GM21717 (cell line): ENCODE results near the gene ENDOD1.
"Not testable (repeated sequence)": the region's sequence is repeated elsewhere in the genome, so short reads cannot be mapped to it uniquely, and the experiment has no call there.

Source experiments
- ATAC-seq: cut with Tn5 transposase; IDR thresholded peaks from one replicate; pipeline ENCODE4 v1.9.1; 2021; ENCODE audit warnings: mild to moderate bottlenecking, moderate library complexity; ENCODE audit not compliant: unreplicated experiment

The ENDOD1 gene, protein sequence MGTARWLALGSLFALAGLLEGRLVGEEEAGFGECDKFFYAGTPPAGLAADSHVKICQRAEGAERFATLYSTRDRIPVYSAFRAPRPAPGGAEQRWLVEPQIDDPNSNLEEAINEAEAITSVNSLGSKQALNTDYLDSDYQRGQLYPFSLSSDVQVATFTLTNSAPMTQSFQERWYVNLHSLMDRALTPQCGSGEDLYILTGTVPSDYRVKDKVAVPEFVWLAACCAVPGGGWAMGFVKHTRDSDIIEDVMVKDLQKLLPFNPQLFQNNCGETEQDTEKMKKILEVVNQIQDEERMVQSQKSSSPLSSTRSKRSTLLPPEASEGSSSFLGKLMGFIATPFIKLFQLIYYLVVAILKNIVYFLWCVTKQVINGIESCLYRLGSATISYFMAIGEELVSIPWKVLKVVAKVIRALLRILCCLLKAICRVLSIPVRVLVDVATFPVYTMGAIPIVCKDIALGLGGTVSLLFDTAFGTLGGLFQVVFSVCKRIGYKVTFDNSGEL

DNA sequence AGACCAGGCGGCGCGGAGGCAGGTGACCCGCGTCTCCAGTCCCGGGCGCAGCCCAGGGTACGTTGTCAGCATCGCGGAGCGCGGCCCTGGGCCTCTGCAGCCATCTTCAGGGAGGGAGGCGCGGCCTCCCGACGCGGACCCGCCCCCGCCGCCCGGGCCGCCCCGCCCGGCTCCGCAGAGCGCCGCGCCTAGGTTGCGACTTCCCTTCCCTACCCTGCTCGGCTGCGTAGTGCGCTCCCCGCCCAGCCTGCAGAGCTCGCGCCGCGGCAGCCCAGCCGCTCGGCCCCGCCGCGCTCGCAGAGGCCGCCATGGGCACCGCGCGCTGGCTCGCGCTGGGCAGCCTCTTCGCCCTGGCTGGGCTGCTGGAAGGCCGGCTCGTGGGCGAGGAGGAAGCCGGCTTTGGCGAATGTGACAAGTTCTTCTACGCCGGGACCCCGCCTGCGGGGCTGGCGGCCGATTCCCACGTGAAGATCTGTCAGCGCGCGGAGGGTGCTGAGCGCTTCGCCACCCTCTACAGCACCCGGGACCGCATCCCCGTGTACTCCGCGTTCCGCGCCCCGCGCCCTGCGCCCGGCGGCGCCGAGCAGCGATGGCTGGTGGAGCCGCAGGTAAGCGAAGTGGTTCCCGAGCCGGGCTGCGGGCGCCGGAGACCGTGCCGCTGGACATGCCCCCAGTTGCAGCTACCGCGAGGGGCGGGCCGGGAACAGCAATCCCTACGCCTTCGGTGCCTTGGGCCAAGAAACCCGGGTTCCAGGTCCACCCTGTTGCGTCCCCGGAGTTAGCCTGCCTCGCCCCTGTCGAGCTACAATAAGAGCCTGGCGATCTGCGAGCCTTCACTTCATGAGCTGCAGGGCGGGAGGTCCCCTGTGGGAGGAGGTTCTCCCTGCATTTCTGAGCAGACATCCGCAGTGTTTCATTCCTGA, at the start of gene ENDOD1:
TSS of gene ENDOD1 (plus strand) at position 227 of the 923 bp plus-strand sequence. CDS start at position 309, 82 bp downstream.
- ATAC-seq = peak; percentile 89

DNA sequence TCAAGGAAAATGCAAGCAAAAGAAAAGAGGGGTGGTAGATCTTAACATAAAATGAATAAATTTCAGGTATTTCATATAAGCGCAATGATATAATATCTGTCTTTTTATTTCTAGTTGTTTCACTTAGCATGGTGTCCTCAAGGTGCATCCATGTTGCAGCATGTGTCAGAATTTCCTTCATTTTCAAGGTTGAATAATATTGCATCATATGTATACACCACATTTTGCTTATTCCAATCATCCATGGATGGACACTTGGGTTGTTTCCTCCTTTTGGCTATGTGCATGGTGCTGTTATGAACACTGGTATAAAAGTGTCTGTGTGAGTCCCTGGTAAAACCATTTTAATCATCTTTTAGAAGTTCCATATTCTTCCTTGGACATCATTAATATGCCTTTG, 47.4 kb upstream of the ENDOD1 start:
- ATAC-seq = no peak

DNA sequence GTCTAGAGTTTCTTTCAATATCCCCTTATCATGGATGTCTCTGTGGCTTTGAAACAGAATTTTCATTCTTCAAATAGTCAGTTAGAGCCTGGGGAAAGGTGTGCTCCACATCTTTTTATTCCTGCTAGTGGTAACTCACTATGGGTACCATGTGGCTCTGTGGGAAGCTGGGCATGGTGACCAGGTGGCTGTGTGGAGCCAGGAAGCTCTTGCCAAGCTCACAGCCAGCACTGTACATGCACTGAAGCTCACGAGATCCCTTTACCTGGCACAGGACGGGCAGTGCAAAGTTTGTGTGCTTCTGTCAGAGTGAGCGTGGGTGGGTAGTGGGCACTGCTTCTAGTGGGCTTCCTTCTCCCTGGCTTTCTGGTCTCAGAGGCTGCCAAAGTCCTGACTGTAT, 46.7 kb upstream of the ENDOD1 start:
- no peak for ATAC-seq

DNA sequence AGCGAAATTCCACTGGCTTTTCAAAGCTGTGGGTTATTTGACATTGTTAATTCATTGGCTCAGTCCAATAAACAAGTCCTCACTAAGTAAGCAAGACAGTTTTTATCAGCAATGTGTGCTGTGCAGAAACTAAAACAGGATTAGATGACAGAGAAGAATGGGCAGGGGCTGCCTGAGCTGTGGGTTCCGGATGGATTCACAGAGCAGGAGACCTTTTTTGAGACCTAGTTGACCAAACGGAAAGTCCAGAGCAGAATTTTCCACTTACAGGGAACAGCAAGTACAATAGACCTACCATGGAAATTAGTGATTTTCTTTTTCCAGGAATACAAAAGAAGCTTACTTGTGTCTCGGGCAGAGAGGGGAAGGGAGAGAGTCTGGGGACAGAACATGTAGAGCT, 45.6 kb upstream of the ENDOD1 start:
- ATAC-seq = no peak

DNA sequence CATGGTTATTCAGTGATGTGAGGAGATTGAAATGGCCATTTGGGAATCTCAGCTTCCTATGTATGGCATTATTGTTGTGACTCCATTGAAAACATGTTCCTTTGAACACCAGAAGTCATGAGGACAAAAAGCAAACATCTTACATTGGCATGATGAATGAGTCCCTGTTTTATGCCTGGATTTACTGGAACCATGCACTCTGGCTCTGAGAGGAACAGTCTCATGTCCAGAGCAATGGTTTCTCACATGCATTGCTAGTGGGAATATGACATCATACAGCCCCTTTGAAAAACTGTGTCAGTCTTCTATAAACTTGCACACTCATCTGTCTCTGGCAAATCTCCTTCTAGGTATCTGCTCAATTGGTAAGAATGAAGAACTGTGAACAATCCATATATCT, 43.8 kb upstream of the ENDOD1 start:
- ATAC-seq = no peak

DNA sequence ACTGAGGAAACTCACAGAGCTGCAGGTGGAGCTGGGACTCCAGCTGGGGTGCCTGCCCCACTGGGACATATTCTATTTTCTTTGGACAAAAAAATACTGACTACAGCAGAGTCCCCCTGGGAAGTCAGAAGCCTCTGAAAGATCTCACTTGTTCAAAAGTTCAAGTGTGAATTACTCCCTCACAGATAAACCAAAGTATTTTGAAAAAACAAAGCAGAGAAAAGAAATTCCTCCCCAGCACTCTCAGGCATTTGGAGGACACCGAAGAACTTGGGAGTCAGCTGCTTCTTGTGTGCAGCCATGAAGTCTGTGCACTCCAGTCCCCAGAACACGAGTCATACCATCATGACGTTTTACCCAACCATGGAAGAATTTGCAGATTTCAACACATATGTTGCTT, 40.5 kb upstream of the ENDOD1 start, which contains the start of gene KDM4F:
TSS of gene KDM4F (plus strand) at position 301 of the 400 bp plus-strand sequence.
- not testable (repeated sequence) for ATAC-seq

DNA sequence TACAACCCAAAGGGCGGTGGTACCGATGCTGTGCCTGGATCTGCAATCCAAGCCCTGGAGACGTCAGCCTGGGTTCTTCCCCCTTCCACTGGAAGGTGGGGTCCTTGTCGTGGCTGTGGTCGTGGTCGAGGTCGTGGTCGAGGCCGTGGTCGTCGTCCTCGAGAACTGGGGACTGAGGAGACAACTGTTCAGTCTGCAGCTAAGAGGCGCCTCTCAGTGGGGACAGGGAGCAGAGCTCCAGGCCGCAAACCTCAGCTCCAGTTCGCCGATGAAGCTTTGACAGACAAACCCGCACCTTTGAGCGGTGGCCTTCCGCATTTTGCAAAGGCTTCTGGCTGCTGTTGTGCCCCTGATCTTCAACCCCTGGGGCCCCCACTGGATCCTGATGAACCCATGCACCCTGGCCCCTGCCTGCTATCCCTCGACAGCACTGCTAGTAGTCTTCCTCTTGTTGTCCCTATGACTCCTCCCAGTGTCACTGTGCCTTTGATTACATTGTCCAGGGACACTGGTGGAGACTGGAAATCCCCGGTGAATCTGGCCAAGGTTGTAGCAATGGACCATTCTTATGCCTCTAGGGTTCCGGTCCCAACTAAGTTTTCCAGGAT, 38.9 kb upstream of the ENDOD1 start:
- no peak for ATAC-seq

DNA sequence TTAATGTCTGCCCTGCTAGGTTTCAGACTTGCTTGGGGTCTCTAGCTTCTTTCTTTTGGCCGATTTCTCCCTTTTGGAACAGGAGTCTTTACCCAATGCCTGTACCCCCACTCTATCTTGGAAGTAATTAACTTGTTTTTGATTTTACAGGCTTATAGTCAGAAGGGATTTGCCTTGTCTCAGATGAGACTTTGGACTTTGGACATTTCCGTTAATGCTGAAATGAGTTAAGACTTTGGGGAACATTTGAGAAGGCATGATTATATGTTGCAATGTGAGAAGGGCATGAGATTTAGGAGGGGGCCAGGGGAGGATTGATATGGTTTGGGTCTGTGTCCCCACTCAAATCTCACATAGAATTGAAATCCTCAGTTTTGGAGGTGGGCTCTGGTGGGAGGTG, 35.3 kb upstream of the ENDOD1 start:
- ATAC-seq = no peak

DNA sequence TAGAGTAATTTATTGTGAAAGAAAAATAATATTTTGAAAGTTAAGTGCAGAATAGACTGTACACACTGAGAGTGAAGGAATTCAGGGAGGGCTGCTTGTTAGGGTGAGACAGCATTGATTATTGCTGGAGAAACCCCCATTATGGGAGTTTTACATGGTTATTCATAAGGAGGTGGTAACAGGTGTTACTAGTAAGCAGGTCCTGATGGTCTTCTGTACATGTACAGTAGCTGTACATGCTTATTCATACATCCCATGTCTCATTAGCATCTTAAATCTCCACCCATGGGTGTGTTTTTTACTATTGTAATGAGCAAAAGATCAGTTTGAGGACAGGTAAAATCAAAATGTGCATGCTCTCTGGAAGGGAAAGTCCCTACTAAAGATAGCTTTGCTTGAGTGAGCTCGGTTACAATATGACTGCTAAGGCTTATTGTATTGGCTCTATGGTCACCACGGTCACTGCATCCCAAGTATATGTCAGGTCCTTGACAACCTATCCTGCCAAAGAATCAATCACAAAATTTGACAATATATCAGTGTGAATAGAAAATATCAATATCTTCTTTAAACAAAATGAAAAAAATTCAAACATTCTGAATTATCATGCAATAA, 34.3 kb upstream of the ENDOD1 start:
- ATAC-seq = peak; percentile 95

DNA sequence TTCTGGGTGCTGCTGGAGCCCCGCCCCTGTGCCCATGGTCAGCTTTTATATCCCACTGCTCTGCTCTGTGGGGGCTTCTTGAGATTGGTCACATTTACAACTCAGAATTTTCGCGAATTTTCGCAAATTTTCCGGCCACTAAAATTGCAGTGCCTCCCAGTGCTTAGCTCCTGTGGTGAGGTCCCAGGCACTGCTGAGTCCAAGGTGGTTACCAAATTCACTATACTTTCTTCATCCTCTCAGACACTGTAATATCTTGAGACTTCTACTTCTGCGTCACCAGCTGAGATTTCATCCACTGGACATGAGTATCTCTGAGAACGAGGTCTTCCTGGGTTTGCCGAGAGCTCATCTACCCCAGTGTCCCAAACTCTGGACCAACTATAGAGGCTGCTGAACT, 31.7 kb upstream of the ENDOD1 start:
- no peak for ATAC-seq

DNA sequence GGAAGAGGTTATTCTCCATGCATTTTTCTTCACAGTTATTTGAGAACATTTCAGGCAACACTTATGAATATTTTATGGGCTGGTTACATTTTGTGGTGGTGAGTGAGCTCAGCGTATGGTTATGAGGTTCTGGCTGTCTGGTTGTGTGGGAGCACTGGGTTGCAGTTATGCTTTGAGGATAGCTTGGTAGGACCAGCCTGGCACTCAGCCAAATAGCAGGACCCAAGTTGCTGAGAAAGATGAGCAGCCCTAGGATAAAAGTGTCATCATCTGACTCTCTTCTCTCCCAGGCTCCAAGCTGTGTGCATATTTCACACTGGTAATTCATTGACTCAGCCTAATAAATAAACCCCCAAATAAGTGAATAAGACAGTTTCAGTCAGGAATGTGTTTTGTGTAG, 31.0 kb upstream of the ENDOD1 start:
- no peak for ATAC-seq

DNA sequence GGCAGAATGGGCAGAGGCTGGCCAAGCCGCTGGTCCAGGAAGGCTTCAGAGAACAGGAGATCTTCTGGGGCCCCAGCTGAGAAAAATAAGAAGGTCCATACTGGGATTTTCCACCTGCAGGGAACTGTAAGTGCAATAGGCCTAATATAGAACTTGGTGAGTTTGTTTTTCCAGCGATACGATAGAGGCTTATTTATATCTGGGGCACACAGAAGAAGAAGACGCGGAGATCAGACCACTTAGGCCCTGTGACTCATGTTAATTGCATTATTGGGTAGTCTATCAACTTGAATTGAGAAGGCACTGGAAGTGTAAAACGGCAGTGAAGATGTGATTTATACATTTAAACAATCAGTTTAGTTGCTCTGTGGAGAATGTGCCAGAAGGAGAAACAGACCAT, 30.6 kb upstream of the ENDOD1 start:
- ATAC-seq = no peak

DNA sequence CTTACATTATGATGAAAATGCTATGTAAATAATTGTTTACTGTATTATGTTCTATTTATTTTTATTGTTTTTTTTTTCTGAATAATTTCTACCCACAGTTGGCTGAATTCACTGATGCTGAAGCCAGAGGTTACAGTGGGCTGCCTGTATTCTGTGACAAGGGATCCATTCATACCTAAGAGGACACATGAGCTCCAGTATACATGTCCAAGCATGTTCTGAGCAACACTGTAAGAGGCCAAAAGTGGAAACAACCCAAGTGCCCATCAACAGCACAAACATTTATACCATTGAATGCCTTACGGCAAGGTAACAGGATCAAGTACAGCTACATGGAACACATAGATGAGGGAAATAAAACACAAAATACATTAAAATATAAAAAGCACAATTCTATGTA, 24.3 kb upstream of the ENDOD1 start:
- no peak for ATAC-seq

DNA sequence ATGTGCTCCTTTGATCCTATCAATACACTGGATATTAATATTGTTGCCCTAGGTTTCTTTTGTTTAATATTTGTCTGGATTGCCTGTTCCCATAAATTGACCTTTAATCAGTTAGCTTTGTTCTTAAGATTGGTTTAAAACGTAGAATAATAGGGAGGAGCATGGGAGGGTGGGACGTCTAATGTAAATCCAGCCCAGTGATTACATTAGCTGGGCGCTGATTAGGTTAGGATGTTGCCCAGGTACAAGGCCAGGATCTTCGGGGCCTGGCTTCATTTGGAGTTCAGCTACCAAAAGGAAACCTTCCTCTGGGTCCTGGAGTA, 23.0 kb upstream of the ENDOD1 start, which contains the start of gene SRSF8:
TSS of gene SRSF8 (plus strand) at position 204 of the 323 bp plus-strand sequence. CDS start 308 bp downstream, outside the sequence.
- ATAC-seq = peak; percentile 42

DNA sequence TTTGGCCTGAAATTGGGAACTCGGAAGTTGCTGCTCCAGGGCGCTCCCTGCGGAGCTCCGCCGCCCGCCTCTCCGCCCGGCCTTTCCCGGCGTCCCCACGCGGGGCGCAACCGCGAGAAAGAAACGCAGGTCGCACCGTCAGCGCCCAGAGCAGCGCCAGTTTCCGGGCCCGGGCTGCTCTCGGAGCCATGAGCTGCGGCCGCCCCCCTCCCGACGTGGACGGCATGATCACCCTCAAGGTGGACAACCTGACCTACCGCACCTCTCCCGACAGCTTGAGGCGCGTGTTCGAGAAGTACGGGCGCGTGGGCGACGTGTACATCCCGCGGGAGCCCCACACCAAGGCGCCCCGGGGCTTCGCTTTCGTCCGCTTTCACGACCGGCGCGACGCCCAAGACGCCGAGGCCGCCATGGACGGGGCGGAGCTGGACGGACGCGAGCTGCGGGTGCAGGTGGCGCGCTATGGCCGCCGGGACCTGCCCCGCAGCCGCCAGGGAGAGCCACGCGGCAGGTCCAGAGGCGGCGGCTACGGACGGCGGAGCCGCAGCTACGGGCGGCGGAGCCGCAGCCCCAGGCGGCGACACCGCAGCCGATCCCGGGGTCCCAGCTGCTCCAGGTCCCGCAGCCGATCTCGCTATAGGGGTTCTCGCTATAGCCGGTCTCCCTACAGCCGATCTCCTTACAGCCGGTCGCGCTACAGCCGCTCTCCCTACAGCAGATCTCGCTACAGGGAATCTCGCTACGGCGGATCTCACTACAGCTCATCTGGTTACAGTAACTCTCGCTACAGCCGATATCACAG, 22.4 kb upstream of the ENDOD1 start:
- ATAC-seq = peak; percentile 71

DNA sequence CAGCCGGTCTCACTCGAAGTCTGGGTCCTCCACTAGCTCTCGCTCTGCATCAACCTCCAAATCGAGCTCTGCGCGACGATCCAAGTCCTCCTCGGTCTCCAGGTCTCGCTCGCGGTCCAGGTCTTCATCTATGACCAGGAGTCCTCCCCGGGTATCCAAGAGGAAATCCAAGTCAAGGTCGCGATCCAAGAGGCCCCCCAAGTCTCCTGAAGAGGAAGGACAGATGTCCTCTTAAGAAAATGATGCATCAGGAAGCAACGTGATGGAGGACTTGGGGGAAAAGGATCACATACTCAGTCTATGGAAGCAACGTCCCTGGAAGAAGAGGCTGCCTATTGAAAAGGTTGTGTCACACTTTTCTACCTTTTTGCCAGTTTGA, 21.8 kb upstream of the ENDOD1 start:
- no peak for ATAC-seq

DNA sequence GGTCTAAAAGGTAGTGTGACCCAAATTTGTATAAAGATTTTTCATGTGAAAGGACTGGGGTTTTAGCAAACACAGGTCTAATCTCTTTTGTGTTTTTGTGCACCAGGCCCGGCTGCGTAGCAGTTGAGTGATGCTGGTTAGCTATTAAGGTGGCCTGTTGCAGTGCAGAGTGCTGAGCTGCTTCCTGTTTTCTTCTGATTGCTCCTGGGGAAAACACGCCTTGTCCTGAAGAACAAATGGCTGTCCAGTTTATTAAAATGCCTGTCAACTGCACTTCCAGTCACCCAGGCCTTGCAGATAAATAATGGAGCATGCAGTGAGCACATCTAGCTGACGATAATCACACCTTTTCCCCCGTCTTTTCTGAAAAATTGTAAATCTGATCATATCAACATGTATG, 21.1 kb upstream of the ENDOD1 start:
- ATAC-seq = peak; percentile 73

DNA sequence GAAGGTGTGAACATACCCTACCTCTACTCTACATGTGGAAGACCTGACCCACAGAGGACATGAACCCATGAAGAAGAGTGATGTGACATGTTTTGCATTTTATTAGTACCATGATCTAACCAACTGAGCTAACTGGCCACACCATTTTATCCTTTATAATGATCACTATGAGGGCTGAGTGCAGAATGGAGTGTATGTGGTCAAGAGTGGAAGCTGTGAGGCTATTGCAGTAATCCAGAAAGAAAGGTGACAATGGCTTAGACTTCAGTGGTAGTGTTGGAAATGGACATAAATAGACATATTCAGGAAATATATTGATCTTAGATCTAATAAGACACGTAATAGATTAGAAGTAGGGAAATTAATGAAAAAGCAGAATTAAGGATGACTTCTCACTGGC, 19.2 kb upstream of the ENDOD1 start:
- ATAC-seq = no peak

DNA sequence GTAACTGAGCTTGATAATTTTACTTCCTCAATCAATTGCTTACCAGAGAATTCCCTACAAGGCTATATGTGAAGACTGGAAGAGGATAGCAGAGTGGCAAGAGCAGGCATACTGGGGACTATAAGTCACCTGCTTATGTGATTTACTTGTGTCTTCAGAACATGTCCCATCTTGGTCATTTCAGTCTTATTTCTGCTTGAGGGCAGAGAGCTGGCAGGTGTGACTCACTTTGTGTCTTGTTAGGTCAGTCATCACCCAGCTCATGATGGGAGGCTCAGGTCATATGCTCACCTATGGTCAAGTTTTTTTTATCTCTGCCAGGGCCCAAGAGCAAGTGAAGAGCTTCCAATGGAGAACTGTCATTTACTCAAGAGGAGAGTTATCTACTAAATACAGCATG, 16.7 kb upstream of the ENDOD1 start:
- ATAC-seq = no peak
